ENCODE data around the gene CHRNA7. TPM values are rescaled to one million over a fixed set of nuclear protein-coding genes. Genes with fewer than 3 reads are reported as not detected.

The CHRNA7 gene
- total RNA-seq, 4 donors from 2014 or later = 0.23 to 6.1 (median 1.3) TPM

GRCh38 chr15:32067115-32067514, 36.8 kb downstream of the CHRNA7 start:
- Histone ChIP-seq H3K27me3 (no peaks in the 10 kb centered on the region), H3K27ac (no peak overlapping the region), H3K9me3 (peaks cover 19% of the 10 kb centered on the region), H3K4me3 (no peak overlapping the region), H3K36me3 (no peaks in the 10 kb centered on the region), H3K4me1 (no peaks in the 10 kb centered on the region)
- TF ChIP-seq CTCF (IDR thresholded peaks at IDR 0.05) (no peak), POLR2A (IDR thresholded peaks at IDR 0.05) (no peak), EP300 (IDR thresholded peaks at IDR 0.05) (no peak), POLR2AphosphoS5 (IDR thresholded peaks at IDR 0.05) (no peak)
- WGBS = 93% methylated on average over 1 of the region's 1 CpG
- DNase-seq (ENCODE audit: low spot score in 2 of 2) = no peak

- TF ChIP-seq EP300 (IDR thresholded peaks at IDR 0.05) = no peak
- no peak for TF ChIP-seq CTCF (IDR thresholded peaks at IDR 0.05)
- TF ChIP-seq POLR2AphosphoS5 (IDR thresholded peaks at IDR 0.05) = no peak
- TF ChIP-seq POLR2A (IDR thresholded peaks at IDR 0.05) = no peak
- H3K4me1 ChIP-seq = no peaks in the 10 kb centered on the region
- DNase-seq (ENCODE audit: low spot score in 2 of 2) = no peak
- H3K36me3 ChIP-seq = no peaks in the 10 kb centered on the region
- no peaks in the 10 kb centered on the region for H3K27me3 ChIP-seq
- H3K9me3 ChIP-seq = no peaks in the 10 kb centered on the region
- H3K4me3 ChIP-seq = no peak overlapping the region
- H3K27ac ChIP-seq = no peak overlapping the region
These were observed 59.6 kb downstream of the CHRNA7 start for GRCh38 chr15:32089851-32090359.

GRCh38 chr15:32091505-32092380, 61.4 kb downstream of the CHRNA7 start:
- no peak for DNase-seq (ENCODE audit: low spot score in 2 of 2)
- H3K36me3 ChIP-seq = no peaks in the 10 kb centered on the region
- no peaks in the 10 kb centered on the region for H3K27me3 ChIP-seq
- no peaks in the 10 kb centered on the region for H3K4me1 ChIP-seq
- no peak overlapping the region for H3K4me3 ChIP-seq
- H3K27ac ChIP-seq = no peak overlapping the region
- H3K9me3 ChIP-seq = no peaks in the 10 kb centered on the region
- TF ChIP-seq CTCF (IDR thresholded peaks at IDR 0.05) (no peak), POLR2AphosphoS5 (IDR thresholded peaks at IDR 0.05) (no peak), POLR2A (IDR thresholded peaks at IDR 0.05) (no peak), EP300 (IDR thresholded peaks at IDR 0.05) (no peak)
- WGBS = 72% methylated on average over 4 of the region's 4 CpGs

- WGBS = 74% methylated on average over 2 of the region's 2 CpGs
- no peak for DNase-seq (ENCODE audit: low spot score in 2 of 2)
- no peaks in the 10 kb centered on the region for H3K4me1 ChIP-seq
- H3K9me3 ChIP-seq = no peaks in the 10 kb centered on the region
- no peaks in the 10 kb centered on the region for H3K36me3 ChIP-seq
- H3K27ac ChIP-seq = no peak overlapping the region
- H3K4me3 ChIP-seq = no peak overlapping the region
- no peaks in the 10 kb centered on the region for H3K27me3 ChIP-seq
- no peak for TF ChIP-seq POLR2AphosphoS5 (IDR thresholded peaks at IDR 0.05)
- no peak for TF ChIP-seq CTCF (IDR thresholded peaks at IDR 0.05)
- no peak for TF ChIP-seq EP300 (IDR thresholded peaks at IDR 0.05)
- no peak for TF ChIP-seq POLR2A (IDR thresholded peaks at IDR 0.05)
These were observed 65.9 kb downstream of the CHRNA7 start for GRCh38 chr15:32096213-32096612.

GRCh38 chr15:32096916-32097617, 66.8 kb downstream of the CHRNA7 start:
- H3K4me3 ChIP-seq = no peak overlapping the region
- H3K9me3 ChIP-seq = no peaks in the 10 kb centered on the region
- no peaks in the 10 kb centered on the region for H3K36me3 ChIP-seq
- TF ChIP-seq POLR2AphosphoS5 (IDR thresholded peaks at IDR 0.05) = no peak
- TF ChIP-seq EP300 (IDR thresholded peaks at IDR 0.05) = no peak
- WGBS = 68% methylated on average over 13 of the region's 13 CpGs
- no peaks in the 10 kb centered on the region for H3K27me3 ChIP-seq
- no peak for DNase-seq (ENCODE audit: low spot score in 2 of 2)
- no peaks in the 10 kb centered on the region for H3K4me1 ChIP-seq
- no peak overlapping the region for H3K27ac ChIP-seq
